Stimulated activated CD4-positive, alpha-beta T cell treated with anti-CD3 and anti-CD28 coated beads, TNF-alpha, amount 100 ng/mL, for 4 hours (primary cell): Measurements from ENCODE around the gene ITK.
"Not testable (repeated sequence)": the region's sequence is repeated elsewhere in the genome, so short reads cannot be mapped to it uniquely, and the experiment has no call there.

Experiments
- DNase-seq, 3 experiments: peaks; one replicate each; pipeline ENCODE4 v3.0.0-alpha.2; 2020; ENCODE audit warnings: low read depth in 3 of 3

ITK gene

GRCh38 chr5:157167214-157167621 is 13.4 kb upstream of the ITK start:
- DNase-seq = no peak

GRCh38 chr5:157168286-157168685 is 12.4 kb upstream of the ITK start:
- no peak for DNase-seq

GRCh38 chr5:157172403-157172802 is 8.2 kb upstream of the ITK start:
- DNase-seq = peak; percentile 56 to 83 (median 80)

GRCh38 chr5:157175071-157175612 is 5.5 kb upstream of the ITK start:
- no peak for DNase-seq

GRCh38 chr5:157177953-157178352 is 2.7 kb upstream of the ITK start:
- DNase-seq = no peak

- DNase-seq = no peak
Measured at GRCh38 chr5:157178966-157179365, 1.7 kb upstream of the ITK start.

GRCh38 chr5:157182143-157182757 is 1.6 kb downstream of the ITK start:
- no peak for DNase-seq

GRCh38 chr5:157184117-157184670 is 3.6 kb downstream of the ITK start:
- no peak for DNase-seq

GRCh38 chr5:157185122-157185521 is 4.5 kb downstream of the ITK start:
- not testable (repeated sequence) for DNase-seq

- DNase-seq = no peak
Measured at GRCh38 chr5:157186309-157187045, 5.8 kb downstream of the ITK start.

- no peak for DNase-seq
Measured at GRCh38 chr5:157187046-157187754, 6.6 kb downstream of the ITK start.

- no peak for DNase-seq
Measured at GRCh38 chr5:157188270-157188669, 7.6 kb downstream of the ITK start.

GRCh38 chr5:157189223-157189622 is 8.6 kb downstream of the ITK start:
- DNase-seq = no peak

GRCh38 chr5:157193699-157194424 is 13.2 kb downstream of the ITK start:
- no peak for DNase-seq

GRCh38 chr5:157196045-157196444 is 15.4 kb downstream of the ITK start:
- DNase-seq = no peak

- DNase-seq = no peak
Measured at GRCh38 chr5:157197086-157197485, 16.4 kb downstream of the ITK start.

GRCh38 chr5:157198277-157198986 is 17.8 kb downstream of the ITK start:
- DNase-seq = peak in 2 of 3 experiments; percentile 38 to 44

- DNase-seq = no peak
Measured at GRCh38 chr5:157201857-157202256, 21.2 kb downstream of the ITK start.

GRCh38 chr5:157203417-157203816 is 22.8 kb downstream of the ITK start:
- no peak for DNase-seq

- DNase-seq = no peak
Measured at GRCh38 chr5:157204765-157205164, 24.1 kb downstream of the ITK start.

- DNase-seq = no peak
Measured at GRCh38 chr5:157205708-157206107, 25.1 kb downstream of the ITK start.
